Hepatocyte (in vitro differentiated cells): ENCODE results near the gene JAML. TPM values are rescaled to one million over a fixed set of nuclear protein-coding genes. Genes with fewer than 3 reads are reported as not detected.

ENCODE experiments used
- DNase-seq: peaks from one replicate; pipeline ENCODE4 v3.0.0-alpha.2; 2016; ENCODE audit warnings: low spot score
- H2AFZ ChIP-seq: fragments of 200-600 bp; sonication (generic); 2 replicates; pipeline ENCODE4 v1.6.0; 2016; ENCODE audit warnings: antibody characterized with exemption, mild to moderate bottlenecking
- H3K27ac ChIP-seq: fragments of 200-600 bp; sonication (generic); 2 replicates; pipeline ENCODE4 v1.5.1; 2016; ENCODE audit warnings: mild to moderate bottlenecking
- H3K27me3 ChIP-seq: fragments of 200-600 bp; sonication (generic); 2 replicates; pipeline ENCODE4 v1.6.1; 2016
- H3K36me3 ChIP-seq: fragments of 200-600 bp; sonication (generic); replicated peaks from 2 replicates; pipeline ENCODE4 v1.5.1; 2016; ENCODE audit warnings: low read depth; ENCODE audit not compliant: insufficient read depth
- H3K4me1 ChIP-seq: fragments of 200-600 bp; sonication (generic); 2 replicates; pipeline ENCODE4 v1.5.1; 2016; ENCODE audit warnings: mild to moderate bottlenecking, moderate library complexity; ENCODE audit not compliant: insufficient read depth
- H3K4me2 ChIP-seq: fragments of 200-600 bp; sonication (generic); 2 replicates; pipeline ENCODE4 v1.6.0; 2016
- H3K4me3 ChIP-seq: fragments of 200-600 bp; sonication (generic); 2 replicates; pipeline ENCODE4 v1.5.1; 2016; ENCODE audit warnings: mild to moderate bottlenecking
- H3K79me2 ChIP-seq: fragments of 200-600 bp; sonication (generic); 2 replicates; pipeline ENCODE4 v1.6.0; 2017; ENCODE audit warnings: mild to moderate bottlenecking
- H3K9me2 ChIP-seq: fragments of 200-600 bp; sonication (generic); replicated peaks from 2 replicates; pipeline ENCODE4 v1.6.0; 2017; ENCODE audit warnings: mild to moderate bottlenecking; ENCODE audit not compliant: insufficient read depth
- H3K9me3 ChIP-seq: fragments of 200-600 bp; sonication (generic); 2 replicates; pipeline ENCODE4 v1.5.1; 2016; ENCODE audit warnings: low read depth, mild to moderate bottlenecking
- H4K20me1 ChIP-seq: fragments of 200-600 bp; sonication (generic); 2 replicates; pipeline ENCODE4 v1.6.0; 2016; ENCODE audit warnings: mild to moderate bottlenecking; ENCODE audit not compliant: insufficient read depth, poor library complexity, severe bottlenecking
- CTCF ChIP-seq: fragments of 200-600 bp; sonication (generic); IDR thresholded peaks from 2 replicates; pipeline ENCODE4 v1.5.1; 2016; ENCODE audit warnings: antibody characterized with exemption, mild to moderate bottlenecking; ENCODE audit not compliant: poor library complexity
- EZH2 ChIP-seq: fragments of 200-600 bp; sonication (generic); IDR thresholded peaks from 2 replicates; pipeline ENCODE4 v1.6.1; 2016; ENCODE audit warnings: antibody characterized with exemption, mild to moderate bottlenecking, borderline replicate concordance
- EZH2phosphoT487 ChIP-seq: fragments of 200-600 bp; sonication (generic); IDR thresholded peaks from one replicate; pipeline ENCODE4 v1.6.1; 2018; ENCODE audit warnings: antibody characterized with exemption, mild to moderate bottlenecking, low read depth, moderate library complexity; ENCODE audit not compliant: unreplicated experiment, severe bottlenecking
- WGBS: methylation state at CpG from one replicate; pipeline ENCODE4 v1.1.6; 2016; ENCODE audit warnings: low lambda C conversion rate; ENCODE audit errors: missing lambda C conversion rate; 5-methylcytosine and 5-hydroxymethylcytosine counted together
- polyA plus RNA-seq: library from polyadenylated mRNA; unstranded; fragments of >200 nt; fragmentation: Nextera tagmentation; extraction: Ambion mirVana; gene quantifications from 2 replicates; pipeline ENCODE4 v1.2.1, GENCODE V29; 2016
- total RNA-seq: library from RNA; depleted of rRNA; stranded (reverse); fragments of >200 nt; gene quantifications from 2 replicates; pipeline ENCODE4 v1.2.3, GENCODE V29; 2014

Gene JAML
- total and polyA plus RNA-seq, 2 experiments from 2014 or later = 5.3 to 5.9 TPM

DNA sequence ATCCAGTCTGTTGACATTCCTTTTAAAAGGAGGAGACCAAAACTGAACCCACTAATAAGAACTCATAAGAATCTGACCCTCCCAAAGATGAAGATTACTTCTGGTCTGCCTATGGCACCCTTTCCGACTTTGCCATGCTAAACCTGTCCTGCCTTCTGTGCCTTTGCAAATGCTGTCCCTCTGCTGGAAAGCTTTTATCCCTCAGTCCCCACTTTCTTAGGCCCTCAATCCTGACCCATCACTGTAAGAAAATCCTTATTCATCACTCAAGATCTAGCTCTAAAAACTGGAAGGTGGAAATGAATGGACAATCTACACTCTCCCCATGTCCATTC is 16.9 kb upstream of the JAML start:
- peaks cover 21% of the 10 kb centered on the region for H3K4me1 ChIP-seq
- H4K20me1 ChIP-seq = no peaks in the 10 kb centered on the region
- no peaks in the 10 kb centered on the region for H3K27me3 ChIP-seq
- no peak overlapping the region for H2AFZ ChIP-seq
- peaks cover 21% of the 10 kb centered on the region for H3K79me2 ChIP-seq
- H3K9me3 ChIP-seq = no peaks in the 10 kb centered on the region
- H3K36me3 ChIP-seq = no peaks in the 10 kb centered on the region
- peak overlapping the region; percentile 58 for H3K4me2 ChIP-seq
- peak overlapping the region; percentile 95 for H3K27ac ChIP-seq
- H3K9me2 ChIP-seq = no peaks in the 10 kb centered on the region
- TF ChIP-seq EZH2phosphoT487 (no peak), EZH2 (no peak), CTCF (no peak)
- no peak overlapping the region for H3K4me3 ChIP-seq
- WGBS = 75% methylated on average over 1 of the region's 1 CpG
- no peak for DNase-seq

- Histone ChIP-seq H3K36me3 (no peaks in the 10 kb centered on the region), H3K27ac (peak overlapping the region; percentile 95), H3K4me3 (no peak overlapping the region), H3K9me2 (no peaks in the 10 kb centered on the region), H2AFZ (peak overlapping the region; percentile 4), H3K79me2 (peaks cover 21% of the 10 kb centered on the region), H4K20me1 (no peaks in the 10 kb centered on the region), H3K4me1 (peaks cover 17% of the 10 kb centered on the region), H3K27me3 (no peaks in the 10 kb centered on the region), H3K4me2 (peak overlapping the region; percentile 58), H3K9me3 (no peaks in the 10 kb centered on the region)
- no peak for TF ChIP-seq EZH2
- TF ChIP-seq CTCF = no peak
- no peak for TF ChIP-seq EZH2phosphoT487
- WGBS = 55% methylated on average over 9 of the region's 9 CpGs
- DNase-seq = peak; percentile 80
Observed at GRCh38 chr11:118240999-118241763, 16.4 kb upstream of the JAML start.

DNA sequence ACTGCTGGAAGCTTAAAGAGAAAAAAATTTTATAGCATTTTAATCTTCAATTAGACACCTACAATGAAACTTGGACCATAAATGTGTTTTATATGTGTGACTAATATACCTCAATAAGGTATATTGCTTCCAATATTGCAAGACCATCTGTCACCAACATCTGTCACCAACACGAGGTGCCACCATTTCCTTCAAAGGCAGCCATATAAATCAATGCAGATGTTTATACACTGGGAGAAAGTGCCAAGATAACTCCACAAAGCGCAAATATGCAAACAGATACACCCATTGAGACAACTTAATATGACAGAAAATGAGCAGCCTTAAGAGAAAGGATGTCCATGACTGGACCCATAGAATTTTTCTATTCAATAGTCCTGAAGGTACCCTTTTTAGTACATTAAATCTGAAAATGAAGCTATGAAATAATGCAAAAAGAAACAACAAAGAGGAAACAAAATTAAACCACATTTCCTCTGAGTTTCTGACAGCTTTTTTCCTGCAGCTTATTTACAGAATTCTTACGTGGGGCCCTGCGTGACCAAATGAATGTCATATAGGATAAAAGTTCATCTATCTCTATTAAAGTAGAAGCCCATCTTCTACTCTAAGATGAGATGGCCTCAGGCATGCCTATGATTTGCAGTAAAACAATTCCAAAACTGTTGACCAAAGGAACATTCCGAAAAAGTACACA is 14.8 kb upstream of the JAML start:
- H3K9me2 ChIP-seq = no peaks in the 10 kb centered on the region
- no peak overlapping the region for H2AFZ ChIP-seq
- H3K79me2 ChIP-seq = peaks cover 17% of the 10 kb centered on the region
- H3K4me1 ChIP-seq = peaks cover 14% of the 10 kb centered on the region
- no peak overlapping the region for H3K4me2 ChIP-seq
- H3K27ac ChIP-seq = peak overlapping the region; percentile 95
- H3K9me3 ChIP-seq = no peaks in the 10 kb centered on the region
- WGBS = 77% methylated on average over 5 of the region's 5 CpGs
- DNase-seq = no peak
- H4K20me1 ChIP-seq = no peaks in the 10 kb centered on the region
- no peak for TF ChIP-seq EZH2
- TF ChIP-seq EZH2phosphoT487 = no peak
- no peak for TF ChIP-seq CTCF
- H3K36me3 ChIP-seq = no peaks in the 10 kb centered on the region
- H3K27me3 ChIP-seq = no peaks in the 10 kb centered on the region
- no peak overlapping the region for H3K4me3 ChIP-seq
